Measurements from ENCODE around the gene ANKRD6.
"Not testable (repeated sequence)": the region's sequence is repeated elsewhere in the genome, so short reads cannot be mapped to it uniquely, and the experiment has no call there.

Gene ANKRD6

DNA sequence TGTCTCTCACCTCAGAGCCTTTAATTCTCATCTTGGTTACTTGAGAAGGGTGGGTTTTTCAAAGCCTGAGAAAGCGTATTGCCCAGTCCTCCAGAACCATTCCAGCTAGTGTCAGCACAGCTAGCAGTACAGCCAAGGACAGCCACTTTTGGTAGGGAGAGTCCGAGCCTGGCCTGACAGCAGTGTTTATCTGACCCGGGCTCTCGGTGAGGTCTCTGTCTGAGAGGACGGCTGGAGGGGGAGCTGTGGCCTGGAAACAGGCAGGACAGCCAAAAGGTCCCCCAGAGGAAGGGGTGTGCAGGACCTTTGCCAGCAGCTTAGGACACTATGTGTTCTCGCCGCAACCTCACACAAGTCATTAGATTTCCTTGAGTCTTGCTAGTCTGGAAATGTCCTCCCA lies 166.8 kb downstream of the ANKRD6 start:
- ATAC-seq: no peak
- Mint-ChIP-seq H3K9me3 (peaks cover 3% of the 10 kb centered on the region), H3K27me3 (no peaks in the 10 kb centered on the region), H3K36me3 (peaks cover 6% of the 10 kb centered on the region), H3K4me1 (peaks cover 33% of the 10 kb centered on the region), H3K27ac (no peak overlapping the region), H3K4me3 (no peak overlapping the region)

DNA sequence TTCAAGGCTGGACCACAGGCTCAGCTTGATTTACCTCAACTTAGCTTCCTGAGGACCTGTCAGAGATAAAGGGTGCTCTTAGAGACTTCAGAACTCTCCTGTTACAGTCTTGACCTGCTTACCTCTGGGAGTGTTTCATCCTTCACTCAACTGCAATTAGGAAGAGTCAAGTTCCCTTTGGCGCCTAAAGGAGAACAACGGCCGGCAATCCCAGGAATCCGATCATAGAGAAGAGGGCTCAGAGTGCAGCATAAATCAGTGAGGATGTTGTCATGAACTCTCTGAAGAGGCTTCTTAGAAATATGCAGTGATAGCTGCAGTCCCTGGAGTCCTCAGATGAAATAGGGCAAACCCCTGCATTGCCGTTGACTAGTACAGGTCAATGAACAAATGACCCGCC lies 169.2 kb downstream of the ANKRD6 start:
- Mint-ChIP-seq H3K27ac (no peak overlapping the region), H3K36me3 (peaks cover 6% of the 10 kb centered on the region), H3K9me3 (peaks cover 3% of the 10 kb centered on the region), H3K27me3 (no peaks in the 10 kb centered on the region), H3K4me1 (peaks cover 13% of the 10 kb centered on the region), H3K4me3 (no peak overlapping the region)
- ATAC-seq: no peak

DNA sequence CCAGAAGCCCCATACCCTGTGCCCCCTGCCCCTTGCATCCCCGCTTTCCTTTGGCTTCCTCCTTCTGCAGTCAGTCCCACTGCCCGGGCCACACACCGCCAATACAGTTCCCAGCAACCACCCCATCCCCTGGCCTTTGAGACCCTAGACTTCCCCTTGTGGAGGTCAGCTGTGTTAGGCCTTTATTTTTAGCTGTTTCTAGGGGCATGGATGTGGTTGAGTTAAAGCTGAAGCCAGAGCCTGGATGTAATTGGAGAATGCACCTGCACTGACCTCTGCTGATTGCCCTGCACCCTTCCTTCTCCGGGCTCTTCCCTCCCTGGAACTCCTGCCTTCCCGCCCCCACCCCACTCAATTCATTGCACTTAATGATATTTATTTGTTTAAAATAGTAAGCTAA lies 171.7 kb downstream of the ANKRD6 start:
- H3K27ac Mint-ChIP-seq: no peak overlapping the region
- no peaks in the 10 kb centered on the region for H3K9me3 Mint-ChIP-seq
- no peak overlapping the region for H3K4me3 Mint-ChIP-seq
- no peak for ATAC-seq
- H3K27me3 Mint-ChIP-seq: no peaks in the 10 kb centered on the region
- H3K36me3 Mint-ChIP-seq: no peaks in the 10 kb centered on the region
- no peaks in the 10 kb centered on the region for H3K4me1 Mint-ChIP-seq

DNA sequence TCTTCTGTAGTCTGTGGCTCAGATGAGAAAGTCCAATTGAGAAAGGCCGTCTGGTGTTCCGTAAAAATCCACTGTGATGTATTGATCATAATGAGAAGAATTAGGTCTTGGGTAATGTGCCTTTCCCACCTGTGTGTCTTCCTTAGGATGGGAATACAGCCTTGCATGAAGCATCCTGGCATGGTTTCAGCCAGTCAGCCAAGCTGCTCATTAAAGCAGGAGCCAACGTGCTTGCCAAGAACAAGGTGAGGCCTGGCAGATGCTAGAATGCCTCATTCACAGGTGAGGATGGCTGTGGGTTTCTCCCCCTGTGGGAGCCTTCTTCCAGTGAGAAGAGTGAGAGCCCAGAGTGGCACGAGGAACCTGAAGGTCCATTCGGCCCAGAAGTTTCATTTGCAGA lies 172.9 kb downstream of the ANKRD6 start:
- Mint-ChIP-seq H3K4me1 (no peaks in the 10 kb centered on the region), H3K9me3 (no peaks in the 10 kb centered on the region), H3K27ac (no peak overlapping the region), H3K36me3 (no peaks in the 10 kb centered on the region), H3K4me3 (no peak overlapping the region), H3K27me3 (no peaks in the 10 kb centered on the region)
- ATAC-seq: no peak

DNA sequence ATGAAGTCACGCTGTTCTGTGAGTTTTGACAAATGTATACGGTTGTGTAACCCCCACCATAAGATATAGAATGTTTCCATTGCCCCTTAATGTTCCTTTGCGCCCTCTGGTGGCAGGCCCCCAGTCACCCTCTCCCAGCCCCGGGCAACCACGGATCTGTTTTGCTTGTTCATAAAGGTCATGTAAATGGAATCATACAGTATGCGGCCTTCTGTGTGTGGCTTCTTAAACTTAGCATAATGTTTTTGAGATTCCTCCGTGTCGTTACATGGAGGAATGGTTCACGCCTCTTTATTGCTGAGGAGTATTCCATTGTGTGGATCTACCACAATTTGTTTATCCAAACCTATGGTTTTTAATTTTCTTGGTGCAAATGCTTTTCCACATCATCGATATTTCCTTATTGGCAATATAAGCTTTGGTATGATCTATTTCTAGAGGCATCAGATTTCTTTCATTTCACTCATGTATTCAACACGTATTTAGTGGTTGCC lies 177.2 kb downstream of the ANKRD6 start:
- no peaks in the 10 kb centered on the region for H3K27me3 Mint-ChIP-seq
- H3K4me1 Mint-ChIP-seq: no peaks in the 10 kb centered on the region
- no peaks in the 10 kb centered on the region for H3K36me3 Mint-ChIP-seq
- H3K9me3 Mint-ChIP-seq: no peaks in the 10 kb centered on the region
- peak; percentile 88 for ATAC-seq
- H3K27ac Mint-ChIP-seq: no peak overlapping the region
- no peak overlapping the region for H3K4me3 Mint-ChIP-seq

DNA sequence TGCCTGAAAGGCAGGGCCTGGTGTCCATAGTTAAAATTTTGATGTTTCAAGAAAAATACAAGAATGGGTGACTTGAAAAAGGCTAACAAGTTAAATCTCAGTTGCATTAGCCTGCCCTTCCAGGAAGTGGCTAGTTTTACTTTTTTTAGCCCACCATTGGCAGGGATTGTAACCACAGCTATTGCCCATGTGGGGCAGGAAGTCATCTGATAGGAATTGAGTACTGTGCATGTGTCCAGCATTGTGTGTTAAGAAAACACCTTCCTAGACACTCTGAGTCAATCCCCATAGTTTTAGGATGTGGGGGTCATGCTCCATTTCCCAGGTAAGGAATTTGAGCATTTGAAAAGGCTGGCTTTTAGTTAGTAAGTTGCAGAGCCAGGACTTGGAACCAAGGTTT lies 178.7 kb downstream of the ANKRD6 start:
- Mint-ChIP-seq H3K27ac (no peak overlapping the region), H3K4me1 (no peaks in the 10 kb centered on the region), H3K36me3 (no peaks in the 10 kb centered on the region), H3K9me3 (no peaks in the 10 kb centered on the region), H3K27me3 (no peaks in the 10 kb centered on the region), H3K4me3 (no peak overlapping the region)
- ATAC-seq: no peak

DNA sequence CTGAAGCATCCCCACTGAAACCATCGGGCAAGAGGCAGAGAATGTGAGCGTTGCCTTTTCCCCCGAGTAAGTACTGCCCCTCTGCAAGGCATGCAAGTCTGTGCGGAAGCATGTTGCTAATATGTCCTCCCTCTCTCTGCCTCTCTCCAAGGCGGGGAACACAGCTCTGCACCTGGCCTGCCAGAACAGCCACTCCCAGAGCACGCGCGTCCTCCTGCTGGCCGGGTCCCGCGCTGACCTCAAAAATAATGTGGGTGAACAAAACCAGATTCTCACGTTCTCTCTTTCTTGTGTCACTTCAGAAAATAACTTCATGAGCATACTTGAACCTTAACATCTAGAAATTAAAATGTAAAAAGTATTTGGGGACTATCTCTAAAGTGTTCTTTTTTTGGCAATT lies 179.2 kb downstream of the ANKRD6 start:
- no peak overlapping the region for H3K4me3 Mint-ChIP-seq
- ATAC-seq: no peak
- H3K36me3 Mint-ChIP-seq: peaks cover 3% of the 10 kb centered on the region
- no peaks in the 10 kb centered on the region for H3K4me1 Mint-ChIP-seq
- H3K9me3 Mint-ChIP-seq: no peaks in the 10 kb centered on the region
- no peaks in the 10 kb centered on the region for H3K27me3 Mint-ChIP-seq
- H3K27ac Mint-ChIP-seq: no peak overlapping the region

DNA sequence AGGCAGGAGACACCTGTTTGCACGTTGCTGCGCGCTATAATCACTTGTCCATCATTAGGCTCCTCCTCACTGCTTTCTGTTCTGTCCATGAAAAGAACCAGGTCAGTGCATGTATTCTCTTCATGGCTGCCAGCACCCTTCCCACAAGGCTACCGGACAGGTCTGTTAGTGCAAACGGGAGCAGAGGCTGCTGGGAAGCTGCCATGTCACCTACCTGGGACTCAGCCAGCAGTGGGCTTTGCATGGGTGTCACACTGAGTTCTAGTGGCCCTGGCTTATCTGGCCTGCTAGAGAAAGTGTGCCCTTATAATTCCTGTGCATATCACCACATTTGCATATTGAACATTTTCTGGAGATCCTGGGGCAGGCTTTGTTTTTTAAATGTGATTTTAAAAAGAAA lies 180.8 kb downstream of the ANKRD6 start:
- H3K9me3 Mint-ChIP-seq: no peaks in the 10 kb centered on the region
- H3K4me1 Mint-ChIP-seq: no peaks in the 10 kb centered on the region
- ATAC-seq: no peak
- H3K36me3 Mint-ChIP-seq: peaks cover 14% of the 10 kb centered on the region
- no peak overlapping the region for H3K4me3 Mint-ChIP-seq
- H3K27me3 Mint-ChIP-seq: no peaks in the 10 kb centered on the region
- H3K27ac Mint-ChIP-seq: no peak overlapping the region

DNA sequence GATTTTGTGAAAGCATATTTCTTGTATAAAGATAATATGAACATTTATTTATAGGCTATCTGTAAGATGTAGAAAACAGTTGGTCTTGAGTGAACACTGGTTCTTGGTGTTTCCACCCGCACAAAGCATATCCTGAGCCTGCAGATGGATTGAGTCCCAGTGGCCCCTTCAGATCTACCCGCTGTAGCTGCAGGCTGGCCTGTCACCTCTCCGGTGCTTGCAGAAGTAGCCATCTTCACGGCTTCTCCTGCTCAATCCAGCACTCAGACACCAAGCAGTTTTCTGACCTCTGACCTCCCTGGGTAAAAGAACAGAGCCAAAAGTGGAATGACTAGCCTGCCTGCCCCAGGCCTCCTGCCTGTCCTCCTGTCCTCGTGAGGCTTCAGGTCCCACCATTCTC lies 182.9 kb downstream of the ANKRD6 start:
- H3K36me3 Mint-ChIP-seq: peaks cover 14% of the 10 kb centered on the region

DNA sequence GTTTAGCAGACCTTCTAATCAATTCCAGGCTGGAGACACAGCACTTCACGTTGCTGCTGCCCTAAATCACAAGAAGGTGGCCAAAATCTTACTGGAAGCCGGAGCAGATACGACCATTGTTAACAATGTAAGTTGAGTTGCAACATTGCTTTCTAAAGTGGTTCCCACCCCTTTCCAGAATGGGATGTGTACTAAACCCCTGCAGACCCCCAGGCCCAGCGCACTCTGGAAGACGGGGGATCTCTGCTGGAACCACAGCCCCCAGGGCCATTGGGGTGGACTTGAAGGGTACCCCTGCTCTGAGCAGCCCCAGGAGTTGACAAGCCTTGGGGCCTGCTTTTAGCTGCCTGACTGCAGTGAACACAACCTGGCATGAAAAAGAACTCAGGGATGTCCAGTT lies 183.6 kb downstream of the ANKRD6 start:
- Mint-ChIP-seq H3K36me3 (peaks cover 14% of the 10 kb centered on the region), H3K27me3 (no peaks in the 10 kb centered on the region), H3K4me3 (no peak overlapping the region), H3K27ac (no peak overlapping the region), H3K4me1 (no peaks in the 10 kb centered on the region), H3K9me3 (no peaks in the 10 kb centered on the region)
- no peak for ATAC-seq

More for the DNA sequence above, 182.9 kb downstream of the ANKRD6 start:
- Mint-ChIP-seq H3K27ac (no peak overlapping the region), H3K27me3 (no peaks in the 10 kb centered on the region), H3K4me1 (no peaks in the 10 kb centered on the region), H3K9me3 (no peaks in the 10 kb centered on the region), H3K4me3 (no peak overlapping the region)
- ATAC-seq: no peak

DNA sequence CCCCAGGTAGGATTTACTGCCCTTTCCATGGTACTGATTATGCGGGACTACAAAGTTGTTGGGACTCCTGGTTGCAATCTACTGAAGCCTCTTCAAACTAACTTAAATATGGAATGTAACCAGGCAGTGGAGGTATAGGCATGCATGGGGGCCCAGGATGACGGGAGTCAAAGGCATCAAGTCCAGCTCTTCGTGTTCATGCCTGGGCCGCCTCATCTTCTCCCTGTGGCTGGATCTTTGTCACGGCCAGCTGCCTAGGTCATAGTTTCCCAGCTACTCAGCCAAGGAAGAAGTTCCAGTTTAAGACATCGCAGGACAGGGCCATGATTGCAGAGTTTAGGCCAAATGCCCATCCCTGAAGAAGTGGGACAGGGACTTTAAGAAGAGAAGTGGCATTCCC lies 185.1 kb downstream of the ANKRD6 start:
- ATAC-seq: no peak
- Mint-ChIP-seq H3K4me1 (no peaks in the 10 kb centered on the region), H3K27ac (no peak overlapping the region), H3K27me3 (no peaks in the 10 kb centered on the region), H3K4me3 (no peak overlapping the region), H3K9me3 (no peaks in the 10 kb centered on the region), H3K36me3 (peaks cover 20% of the 10 kb centered on the region)

DNA sequence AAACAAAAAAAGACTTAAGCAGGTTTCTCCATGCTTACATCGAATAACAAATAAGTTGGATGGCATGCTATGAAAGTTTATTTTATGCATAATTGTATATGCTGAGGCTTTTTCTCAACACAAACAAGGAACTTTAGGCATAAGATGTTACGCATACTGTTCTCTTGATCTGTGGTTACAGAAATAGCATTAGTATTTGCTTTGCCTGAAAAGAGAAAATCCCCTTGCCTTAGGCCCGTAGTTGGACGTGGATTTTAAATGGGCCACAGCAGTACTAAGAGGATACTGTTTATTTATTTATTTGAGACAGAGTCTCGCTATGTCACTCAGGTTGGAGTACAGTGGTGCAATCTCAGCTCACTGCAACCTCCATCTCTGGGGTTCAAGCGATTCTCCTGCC lies 186.6 kb downstream of the ANKRD6 start:
- no peaks in the 10 kb centered on the region for H3K27me3 Mint-ChIP-seq
- H3K4me3 Mint-ChIP-seq: no peak overlapping the region
- ATAC-seq: no peak
- H3K27ac Mint-ChIP-seq: no peak overlapping the region
- peaks cover 28% of the 10 kb centered on the region for H3K36me3 Mint-ChIP-seq
- peaks cover 6% of the 10 kb centered on the region for H3K4me1 Mint-ChIP-seq
- H3K9me3 Mint-ChIP-seq: no peaks in the 10 kb centered on the region

DNA sequence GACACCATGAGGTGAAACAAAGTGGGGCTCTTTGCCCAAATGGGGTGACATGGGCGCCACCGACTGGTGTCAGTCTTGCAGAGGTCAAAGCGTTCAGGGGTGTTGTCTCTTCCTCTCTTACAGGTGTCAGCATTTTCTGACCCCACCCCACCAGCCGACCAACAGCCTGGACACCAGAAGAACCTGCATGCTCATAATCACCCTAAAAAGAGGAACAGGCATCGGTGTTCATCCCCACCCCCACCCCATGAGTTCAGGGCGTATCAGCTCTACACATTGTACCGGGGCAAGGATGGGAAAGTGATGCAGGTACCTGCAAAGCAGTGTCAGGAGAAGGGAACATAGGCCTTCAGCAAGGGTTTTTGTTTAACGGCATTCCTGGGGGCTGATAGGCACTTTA lies 190.8 kb downstream of the ANKRD6 start:
- Mint-ChIP-seq H3K36me3 (peaks cover 24% of the 10 kb centered on the region), H3K27me3 (no peaks in the 10 kb centered on the region), H3K4me3 (no peak overlapping the region), H3K27ac (no peak overlapping the region), H3K4me1 (peaks cover 6% of the 10 kb centered on the region), H3K9me3 (no peaks in the 10 kb centered on the region)
- ATAC-seq: no peak

DNA sequence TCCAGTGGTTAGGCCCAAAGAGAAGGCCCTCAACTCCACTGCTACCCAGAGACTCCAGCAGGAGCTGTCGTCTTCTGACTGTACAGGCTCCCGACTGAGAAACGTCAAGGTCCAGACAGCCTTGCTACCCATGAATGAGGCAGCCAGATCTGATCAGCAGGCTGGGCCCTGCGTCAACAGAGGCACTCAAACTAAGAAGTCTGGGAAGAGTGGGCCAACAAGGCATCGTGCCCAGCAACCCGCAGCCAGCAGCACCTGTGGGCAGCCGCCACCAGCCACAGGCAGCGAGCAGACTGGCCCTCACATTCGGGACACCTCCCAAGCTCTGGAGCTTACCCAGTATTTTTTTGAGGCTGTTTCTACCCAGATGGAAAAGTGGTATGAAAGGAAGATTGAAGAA lies 197.5 kb downstream of the ANKRD6 start:
- Mint-ChIP-seq H3K4me3 (no peak overlapping the region), H3K9me3 (no peaks in the 10 kb centered on the region), H3K4me1 (peaks cover under 1% of the 10 kb centered on the region), H3K27ac (no peak overlapping the region), H3K27me3 (no peaks in the 10 kb centered on the region), H3K36me3 (peaks cover 28% of the 10 kb centered on the region)
- no peak for ATAC-seq

DNA sequence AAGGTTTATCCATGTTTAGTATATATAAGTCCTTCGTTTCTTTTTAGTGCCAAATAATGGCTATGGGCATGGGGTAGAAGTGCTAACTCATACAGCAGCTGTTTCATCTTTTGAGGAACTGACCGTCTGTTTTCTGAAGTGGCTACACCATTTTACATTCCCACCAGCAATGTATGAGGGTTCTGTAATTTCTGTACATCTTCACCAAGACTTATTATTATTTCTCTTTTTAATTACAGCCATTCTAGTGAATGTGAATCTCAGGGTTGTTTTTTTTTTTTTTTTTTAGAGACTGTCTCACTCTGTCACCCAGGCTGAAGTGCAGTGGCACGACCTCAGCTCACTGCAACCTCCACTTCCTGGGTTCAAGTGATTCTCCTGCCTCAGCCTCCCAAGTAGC lies 203.5 kb downstream of the ANKRD6 start:
- ATAC-seq, H3K27me3 Mint-ChIP-seq, H3K9me3 Mint-ChIP-seq, H3K4me3 Mint-ChIP-seq, H3K27ac Mint-ChIP-seq: not testable (repeated sequence)
- Mint-ChIP-seq H3K4me1 (peaks cover 21% of the 10 kb centered on the region), H3K36me3 (peaks cover 24% of the 10 kb centered on the region)

DNA sequence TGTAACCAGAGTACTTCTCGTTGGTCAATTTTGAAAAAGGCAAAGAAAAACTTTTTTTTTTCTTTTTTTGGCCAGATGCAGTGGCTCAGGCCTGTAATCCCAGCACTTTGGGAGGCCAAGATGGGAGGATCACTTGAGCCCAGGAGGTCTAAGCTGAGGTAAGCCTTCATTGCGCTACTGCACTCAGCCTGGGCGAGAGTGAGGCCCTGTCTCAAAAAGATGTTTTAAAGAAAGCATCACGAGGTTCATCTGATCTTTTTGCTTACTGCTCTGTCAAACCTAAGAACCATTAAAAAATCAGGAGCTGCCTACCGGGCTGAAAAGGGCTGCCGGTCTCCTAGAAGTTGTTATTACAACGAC lies 205.0 kb downstream of the ANKRD6 start:
- ATAC-seq: no peak
- peaks cover 26% of the 10 kb centered on the region for H3K36me3 Mint-ChIP-seq
- H3K4me3 Mint-ChIP-seq: peak overlapping the region; percentile 91
- no peaks in the 10 kb centered on the region for H3K9me3 Mint-ChIP-seq
- peak overlapping the region; percentile 98 for H3K27ac Mint-ChIP-seq
- no peaks in the 10 kb centered on the region for H3K27me3 Mint-ChIP-seq
- peaks cover 21% of the 10 kb centered on the region for H3K4me1 Mint-ChIP-seq

Measured in stimulated activated memory B cell treated with anti-CD40 and anti-IgM and Interleukin-4, amounts not matched to agents 10 μg/mL and 1 μg/mL and 100 μg/mL, for 72 hours (primary cell).